OCI-LY1 (cell line): Measurements from ENCODE around the gene TRIM28.
"Not testable (repeated sequence)": the region's sequence is repeated elsewhere in the genome, so short reads cannot be mapped to it uniquely, and the experiment has no call there.

Source experiments
- H2AFZ ChIP-seq: fragments of 200-600 bp; sonication (generic), shearing (Covaris generic); 2 replicates; pipeline ENCODE4 v1.6.0; 2014; ENCODE audit warnings: antibody characterized with exemption, mild to moderate bottlenecking, low read length
- H3F3A ChIP-seq: fragments of 200-600 bp; sonication (generic), shearing (Covaris generic); 2 replicates; pipeline ENCODE4 v1.6.0; 2014; ENCODE audit warnings: mild to moderate bottlenecking, antibody characterized with exemption, low read length, moderate library complexity; ENCODE audit not compliant: insufficient read depth
- H3K27ac ChIP-seq: fragments of 200-600 bp; sonication (generic); 2 replicates; pipeline ENCODE4 v1.5.1; 2014; ENCODE audit warnings: low read length, mixed run types, mild to moderate bottlenecking, low read depth; ENCODE audit not compliant: poor library complexity, severe bottlenecking
- H3K27me3 ChIP-seq: fragments of 200-600 bp; sonication (generic); 2 replicates; pipeline ENCODE4 v1.6.0; 2014; ENCODE audit warnings: antibody characterized with exemption, mild to moderate bottlenecking, low read length, moderate library complexity; ENCODE audit not compliant: insufficient read depth
- H3K36me3 ChIP-seq: fragments of 200-600 bp; sonication (generic); 2 replicates; pipeline ENCODE4 v1.6.1; 2014; ENCODE audit warnings: mild to moderate bottlenecking, antibody characterized with exemption, low read length, moderate library complexity, mixed read lengths; ENCODE audit not compliant: insufficient read depth
- H3K4me1 ChIP-seq: fragments of 200-600 bp; sonication (generic); 2 replicates; pipeline ENCODE4 v1.5.1; 2014; ENCODE audit warnings: mild to moderate bottlenecking, low read length, moderate library complexity; ENCODE audit not compliant: insufficient read depth, severe bottlenecking
- H3K4me2 ChIP-seq: fragments of 200-600 bp; sonication (generic), shearing (Covaris generic); 2 replicates; pipeline ENCODE4 v1.6.1; 2014; ENCODE audit warnings: low read length
- H3K4me3 ChIP-seq: fragments of 200-600 bp; sonication (generic); 2 replicates; pipeline ENCODE4 v1.5.1; 2014; ENCODE audit warnings: low read length, low read depth, mild to moderate bottlenecking, mixed read lengths; ENCODE audit not compliant: poor library complexity, severe bottlenecking
- H3K79me2 ChIP-seq: fragments of 200-600 bp; shearing (Covaris generic); 2 replicates; pipeline ENCODE4 v1.6.1; 2016; ENCODE audit warnings: mixed run types, low read length, mixed read lengths; ENCODE audit not compliant: insufficient read depth
- H3K9ac ChIP-seq: fragments of 200-600 bp; sonication (generic), shearing (Covaris generic); 2 replicates; pipeline ENCODE4 v1.6.1; 2014; ENCODE audit warnings: mild to moderate bottlenecking, low read length, mixed read lengths
- H3K9me2 ChIP-seq: fragments of 200-600 bp; sonication (generic), shearing (Covaris generic); 2 replicates; pipeline ENCODE4 v1.6.1; 2014; ENCODE audit warnings: low read depth, mild to moderate bottlenecking, low read length, mixed read lengths
- H3K9me3 ChIP-seq: fragments of 200-600 bp; shearing (Covaris generic); 2 replicates; pipeline ENCODE4 v1.6.1; 2014; ENCODE audit warnings: low read length, mixed read lengths
- H4K20me1 ChIP-seq: fragments of 200-600 bp; sonication (generic), shearing (Covaris generic); 2 replicates; pipeline ENCODE4 v1.6.0; 2016; ENCODE audit warnings: mild to moderate bottlenecking, low read length; ENCODE audit not compliant: insufficient read depth
- CTCF ChIP-seq: fragments of 200-600 bp; sonication (generic), shearing (Covaris generic); IDR thresholded peaks from 2 replicates; pipeline ENCODE4 v1.5.1; 2017; ENCODE audit warnings: mild to moderate bottlenecking, antibody characterized with exemption, low read length, moderate library complexity, mixed read lengths
- EZH2 ChIP-seq: fragments of 200-600 bp; sonication (generic), shearing (Covaris generic); IDR thresholded peaks from 2 replicates; pipeline ENCODE4 v1.8.0; 2017; ENCODE audit warnings: borderline replicate concordance, mixed run types, mild to moderate bottlenecking, antibody characterized with exemption, low read length, moderate library complexity, mixed read lengths

TRIM28 gene

DNA sequence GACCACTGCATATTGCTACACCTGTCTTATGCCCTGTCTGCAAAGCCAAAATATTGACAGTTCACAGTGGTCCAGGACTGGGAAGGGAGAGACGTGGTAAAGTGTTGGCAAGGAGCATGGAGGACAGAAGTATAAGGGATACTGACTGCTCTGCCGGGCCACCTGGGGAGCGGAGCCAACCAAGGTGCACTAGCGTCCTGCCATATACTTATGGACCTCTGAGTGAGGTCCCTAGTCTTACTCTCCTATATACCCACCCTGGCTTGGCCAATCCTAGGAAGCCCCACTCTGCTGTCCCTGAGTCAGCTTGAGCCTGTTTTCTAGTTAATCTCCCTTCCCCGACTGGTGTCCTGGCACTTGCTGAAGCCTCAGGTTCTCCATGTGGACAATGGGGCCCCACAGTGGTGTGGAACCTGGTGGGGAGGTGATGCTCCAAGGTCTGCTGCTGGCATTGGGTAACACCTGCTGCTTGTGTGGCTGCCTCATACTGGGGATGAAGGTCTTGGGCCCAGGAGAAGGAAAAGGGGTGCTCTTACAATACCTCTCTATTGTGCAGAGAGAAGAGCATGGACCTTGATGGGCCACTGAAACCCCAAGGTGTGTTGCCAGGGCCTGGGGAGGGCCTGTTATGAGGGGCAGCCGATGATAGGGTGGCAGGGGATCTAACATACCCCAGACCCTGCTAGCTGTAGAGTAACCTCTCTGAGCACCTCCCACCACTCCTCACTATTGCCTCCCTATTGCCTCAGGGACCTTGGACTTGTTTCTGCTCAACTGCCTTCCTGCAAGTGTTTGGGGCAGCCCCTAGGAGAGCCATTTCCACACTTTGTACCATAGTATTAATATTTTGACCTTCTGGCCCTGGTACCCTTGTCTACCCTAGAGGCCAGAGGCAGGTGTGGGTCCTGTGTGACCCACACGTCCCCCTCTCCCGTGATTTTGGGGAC lies 6.7 kb upstream of the TRIM28 start:
- Histone ChIP-seq H4K20me1 (no peaks in the 10 kb centered on the region), H3K27me3 (no peaks in the 10 kb centered on the region), H3K36me3 (no peaks in the 10 kb centered on the region), H3K4me2 (peak overlapping the region; percentile 79; the same call in 1 of the 2 replicates), H2AFZ (no peak overlapping the region), H3K27ac (no peak overlapping the region), H3K4me3 (no peak overlapping the region), H3K4me1 (peaks cover 15% of the 10 kb centered on the region), H3F3A (no peaks in the 10 kb centered on the region), H3K9me3 (no peaks in the 10 kb centered on the region), H3K9ac (no peak overlapping the region), H3K9me2 (no peaks in the 10 kb centered on the region), H3K79me2 (no peaks in the 10 kb centered on the region)
- TF ChIP-seq CTCF = no peak

DNA sequence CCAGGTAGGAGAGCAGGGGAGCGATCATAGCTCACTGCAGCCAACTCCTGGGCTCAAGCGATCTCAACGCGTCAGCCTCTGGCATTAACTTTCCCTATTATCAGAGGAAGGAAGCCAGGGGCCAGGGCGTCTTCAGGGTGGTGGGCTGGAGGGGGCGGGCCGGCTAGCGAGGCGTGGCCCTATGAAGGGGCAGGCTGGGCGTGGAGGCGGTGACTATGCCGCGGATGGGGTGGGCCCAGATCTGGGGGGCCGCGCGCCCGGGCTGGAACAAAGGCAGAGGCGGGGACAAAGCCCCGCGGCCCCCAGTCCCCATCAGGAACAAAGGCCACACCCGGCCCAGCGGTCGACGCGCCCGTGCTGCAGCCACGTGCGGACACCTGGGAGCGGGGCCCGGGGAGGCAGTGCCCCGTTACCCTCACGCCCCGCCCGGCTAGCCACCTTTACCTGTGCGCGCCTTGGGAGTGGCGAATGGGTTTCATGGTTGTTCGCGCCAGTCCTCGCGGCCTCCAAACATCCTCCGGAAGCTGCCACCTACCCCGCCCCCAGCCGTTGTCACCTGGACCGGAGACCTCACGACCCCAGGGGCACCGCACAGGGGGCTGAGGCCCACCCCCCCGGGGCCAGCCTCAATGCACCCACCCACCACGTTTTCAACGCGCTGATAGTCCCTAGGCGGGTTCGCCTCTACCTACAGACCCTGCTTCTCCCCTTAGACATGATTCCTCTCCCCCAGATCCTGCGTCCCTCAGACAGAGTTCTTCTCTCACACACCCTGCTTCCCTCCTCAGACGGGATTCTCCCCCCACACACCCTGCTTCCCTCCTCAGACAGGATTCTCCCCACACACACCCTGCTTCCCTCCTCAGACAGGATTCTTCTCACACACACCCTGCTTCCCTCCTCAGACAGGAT lies 5.4 kb upstream of the TRIM28 start:
- Histone ChIP-seq H3F3A (no peaks in the 10 kb centered on the region), H3K4me1 (peaks cover 17% of the 10 kb centered on the region), H2AFZ (no peak overlapping the region; the same call in none of the 2 replicates), H3K27ac (no peak overlapping the region), H3K4me2 (peak overlapping the region; percentile 79), H3K27me3 (no peaks in the 10 kb centered on the region), H3K4me3 (peak overlapping the region; percentile 57), H3K9ac (peak overlapping the region; percentile 55), H3K79me2 (no peaks in the 10 kb centered on the region), H3K9me2 (no peaks in the 10 kb centered on the region), H3K36me3 (no peaks in the 10 kb centered on the region), H4K20me1 (no peaks in the 10 kb centered on the region), H3K9me3 (no peaks in the 10 kb centered on the region)
- no peak for TF ChIP-seq EZH2
- no peak for TF ChIP-seq CTCF

DNA sequence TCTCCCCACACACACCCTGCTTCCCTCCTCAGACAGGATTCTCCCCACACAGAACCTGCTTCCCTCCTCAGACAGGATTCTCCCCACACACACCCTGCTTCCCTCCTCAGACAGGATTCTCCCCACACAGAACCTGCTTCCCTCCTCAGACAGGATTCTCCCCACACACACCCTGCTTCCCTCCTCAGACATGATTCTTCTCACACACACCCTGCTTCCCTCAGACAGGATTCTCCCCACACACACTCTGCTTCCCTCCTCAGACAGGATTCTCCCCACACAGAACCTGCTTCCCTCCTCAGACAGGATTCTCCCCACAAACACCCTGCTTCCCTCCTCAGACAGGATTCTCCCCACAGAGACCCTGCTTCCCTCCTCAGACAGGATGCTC lies 4.7 kb upstream of the TRIM28 start:
- Histone ChIP-seq H3K4me3 (peak overlapping the region; percentile 57), H3K9ac (peak overlapping the region; percentile 55; the same call in 1 of the 2 replicates), H3K4me1 (peaks cover 20% of the 10 kb centered on the region), H3K4me2 (peak overlapping the region; percentile 79; the same call in 1 of the 2 replicates)
- H3K27me3 ChIP-seq, H3F3A ChIP-seq, H4K20me1 ChIP-seq, H3K9me2 ChIP-seq, H3K9me3 ChIP-seq, H3K27ac ChIP-seq, H2AFZ ChIP-seq, H3K79me2 ChIP-seq, H3K36me3 ChIP-seq: not testable (repeated sequence)

- H3K4me1 ChIP-seq = peaks cover 35% of the 10 kb centered on the region
- not testable (repeated sequence) for H2AFZ ChIP-seq, H3K9me3 ChIP-seq, H3K9ac ChIP-seq, H3K27me3 ChIP-seq, H3F3A ChIP-seq, H3K9me2 ChIP-seq, H3K4me2 ChIP-seq, H3K27ac ChIP-seq, H4K20me1 ChIP-seq, H3K4me3 ChIP-seq
- peaks cover 29% of the 10 kb centered on the region for H3K79me2 ChIP-seq
- H3K36me3 ChIP-seq = peaks cover 31% of the 10 kb centered on the region
These were observed 1.1 kb upstream of the TRIM28 start for GRCh38 chr19:58542641-58543372.
